ENCODE measurements around the gene TRNP1. TPM values are rescaled to one million over a fixed set of nuclear protein-coding genes. Genes with fewer than 3 reads are reported as not detected.

TRNP1 gene
- total and polyA plus RNA-seq, 10 of the 15 experiments (the other 5 are each of a cell fraction or from before 2014, with no cell fraction given): 0.13 TPM; not detected in 9

GRCh38 chr1:27044613-27045151 is 51.2 kb downstream of the TRNP1 start:
- TF ChIP-seq BHLHE40 (IDR thresholded peaks at IDR 0.05; ENCODE audit: borderline replicate concordance in 1 of 2, low read depth in 2 of 2, low read length in 1 of 2): 0 out of 4 replicates have a peak, but pooled peaks of 1 of the 2 experiments have one; percentile 19
- TF ChIP-seq IKZF2 (IDR thresholded peaks at IDR 0.05): no peak
- TF ChIP-seq CTCF (IDR thresholded peaks at IDR 0.05 in 2 of 3, conservative IDR thresholded peaks at IDR 0.05 in 1 of 3; ENCODE audit: control insufficient read depth in 2 of 3, extremely low read depth in 1 of 3, insufficient read depth in 1 of 3, low read depth in 3 of 3, low read length in 3 of 3): peak; percentile 96 to 99 (median 98)
- peak; percentile 56; the same call in 1 of the 2 replicates for TF ChIP-seq SMARCA5 (IDR thresholded peaks at IDR 0.05)
- peak; percentile 88 for TF ChIP-seq SMC3 (IDR thresholded peaks at IDR 0.05; ENCODE audit: borderline replicate concordance, low read length)
- TF ChIP-seq NFXL1 (IDR thresholded peaks at IDR 0.05; ENCODE audit: borderline replicate concordance): no peak
- 0 out of 3 replicates have a peak, but pooled peaks have one; percentile 38 for TF ChIP-seq POU2F2 (IDR thresholded peaks at IDR 0.05; ENCODE audit: borderline replicate concordance, low read depth, low read length)
- TF ChIP-seq ZSCAN29 (IDR thresholded peaks at IDR 0.05): no peak
- TF ChIP-seq YY1 (IDR thresholded peaks at IDR 0.05; ENCODE audit: low read depth, low read length): peak; percentile 52; the same call in 1 of the 2 replicates
- peak; percentile 54; the same call in 1 of the 2 replicates for TF ChIP-seq NBN (IDR thresholded peaks at IDR 0.05)
- TF ChIP-seq RAD21 (IDR thresholded peaks at IDR 0.05; ENCODE audit: insufficient read depth, low read depth, low read length): peak; percentile 95
- TF ChIP-seq IKZF1 (conservative IDR thresholded peaks at IDR 0.05): 0 out of 2 replicates have a peak, but pooled peaks have one; percentile 29
- peak; percentile 64; the same call in 1 of the 2 replicates for TF ChIP-seq IRF4 (IDR thresholded peaks at IDR 0.05; ENCODE audit: low read depth, low read length)
- TF ChIP-seq, protein P1, sequence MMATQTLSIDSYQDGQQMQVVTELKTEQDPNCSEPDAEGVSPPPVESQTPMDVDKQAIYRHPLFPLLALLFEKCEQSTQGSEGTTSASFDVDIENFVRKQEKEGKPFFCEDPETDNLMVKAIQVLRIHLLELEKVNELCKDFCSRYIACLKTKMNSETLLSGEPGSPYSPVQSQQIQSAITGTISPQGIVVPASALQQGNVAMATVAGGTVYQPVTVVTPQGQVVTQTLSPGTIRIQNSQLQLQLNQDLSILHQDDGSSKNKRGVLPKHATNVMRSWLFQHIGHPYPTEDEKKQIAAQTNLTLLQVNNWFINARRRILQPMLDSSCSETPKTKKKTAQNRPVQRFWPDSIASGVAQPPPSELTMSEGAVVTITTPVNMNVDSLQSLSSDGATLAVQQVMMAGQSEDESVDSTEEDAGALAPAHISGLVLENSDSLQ (IDR thresholded peaks at IDR 0.05): peak; percentile 48; the same call in 1 of the 2 replicates
- 0 out of 2 replicates have a peak, but pooled peaks have one; percentile 30 for TF ChIP-seq GATAD2B (conservative IDR thresholded peaks at IDR 0.05; ENCODE audit: low read depth)
- no peaks in the 10 kb centered on the region for H4K20me1 ChIP-seq (ENCODE audit: control insufficient read depth, insufficient read depth)
- H3K4me1 ChIP-seq (ENCODE audit: control insufficient read depth, insufficient read depth, low read length): peaks cover 5% of the 10 kb centered on the region; the same call in 1 of the 2 replicates
- POLR2A ChIA-PET: interaction anchor here (1.3 to 1.6 kb wide), 2 partner anchors 53 to 55 kb away, joined by 3 to 6 read pairs; no protein-coding TSS in a partner anchor
- ATAC-seq (peak; percentile 94), FAIRE-seq (peak; percentile 95), DNase-seq (ENCODE audit: low read depth, low spot score) (peak; percentile 16)
- in situ Hi-C loops (cut with MboI): loop anchor here (5.0 kb wide), 1 partner anchor 53 kb away; no protein-coding TSS in a partner anchor
- H3K27me3 ChIP-seq (replicated peaks in 1 of 2; ENCODE audit: control insufficient read depth in 2 of 2, insufficient read depth in 2 of 2, low read length in 1 of 2): peaks cover 0 to 2% of the 10 kb centered on the region in 2 experiments; a peak in 3 of 4 replicates
- intact Hi-C loops (cut with micrococcal nuclease; ENCODE audit: unreplicated experiment): loop anchor here (1.0 to 5.0 kb wide), 5 partner anchors 47 to 344 kb away; no protein-coding TSS in a partner anchor
- CTCF ChIA-PET: interaction anchor here (0.6 to 14.6 kb wide), 36 partner anchors 8 to 369 kb away, joined by 3 to 577 read pairs (median 6); no protein-coding TSS in a partner anchor
- peak overlapping the region; percentile 53 for H3K4me2 ChIP-seq (ENCODE audit: control insufficient read depth, insufficient read depth)
- no peaks in the 10 kb centered on the region for H3K36me3 ChIP-seq (ENCODE audit: control insufficient read depth in 2 of 2, insufficient read depth in 2 of 2, low read length in 1 of 2)
- WGBS (ENCODE audit: insufficient coverage, insufficient replicate concordance, low lambda C conversion rate, missing lambda C conversion rate): 7% methylated on average over 12 of the region's 12 CpGs
- RAD21 ChIA-PET (ENCODE audit: unreplicated experiment): interaction anchor here (0.6 to 5.8 kb wide), 10 partner anchors 10 to 564 kb away, joined by 3 to 224 read pairs (median 4); no protein-coding TSS in a partner anchor
- BruUV-seq (replicated peaks): no TSS peak
- SMC1A ChIA-PET (ENCODE audit: uncharacterized antibody, unreplicated experiment): interaction anchor here (0.6 to 6.8 kb wide), 10 partner anchors 10 to 351 kb away, joined by 3 to 176 read pairs (median 6); no protein-coding TSS in a partner anchor
- H2AFZ ChIP-seq (ENCODE audit: control insufficient read depth, low read depth, low read length): peak overlapping the region; percentile 41
- no peak overlapping the region for H3K4me3 ChIP-seq
- H3K9me3 ChIP-seq (replicated peaks; ENCODE audit: control insufficient read depth, insufficient read depth, low read length): no peaks in the 10 kb centered on the region
- H3K27ac ChIP-seq (ENCODE audit: control insufficient read depth, insufficient read depth): no peak overlapping the region
- no peaks in the 10 kb centered on the region for H3K79me2 ChIP-seq (ENCODE audit: control insufficient read depth, insufficient read depth, low read length)
- H3K9ac ChIP-seq (ENCODE audit: control insufficient read depth, insufficient read depth, low read length): no peak overlapping the region

All from GM12878 (cell line).